ENCODE measurements around the gene CORO2A. TPM values are rescaled to one million over a fixed set of nuclear protein-coding genes. Genes with fewer than 3 reads are reported as not detected.

The CORO2A gene
- 3.7 TPM for total RNA-seq

GRCh38 chr9:98192503-98193335, at the start of gene CORO2A:
CORO2A (minus strand) TSS chr9:98192637; CDS start chr9:98157660, 34,977 bp downstream.
- peak; percentile 90 for ATAC-seq
- peak; percentile 87 for DNase-seq (ENCODE audit: low spot score)

- ATAC-seq (no peak), DNase-seq (ENCODE audit: low spot score) (no peak)
Measured at GRCh38 chr9:98241357-98242300, 49.2 kb upstream of the CORO2A start.

GRCh38 chr9:98240475-98240874, 48.0 kb upstream of the CORO2A start:
- ATAC-seq (no peak), DNase-seq (ENCODE audit: low spot score) (peak; percentile 16)

- ATAC-seq: peak; percentile 56
- no peak for DNase-seq (ENCODE audit: low spot score)
Measured at GRCh38 chr9:98236901-98237487, 44.6 kb upstream of the CORO2A start.

- no peak for DNase-seq (ENCODE audit: low spot score)
- ATAC-seq: no peak
Measured at GRCh38 chr9:98235126-98235525, 42.7 kb upstream of the CORO2A start.

- ATAC-seq (peak; percentile 57), DNase-seq (ENCODE audit: low spot score) (no peak)
Measured at GRCh38 chr9:98234245-98234825, 41.9 kb upstream of the CORO2A start.

- ATAC-seq: no peak
- DNase-seq (ENCODE audit: low spot score): no peak
Measured at GRCh38 chr9:98232926-98233325, 40.5 kb upstream of the CORO2A start.

GRCh38 chr9:98231770-98232478, 39.5 kb upstream of the CORO2A start:
- ATAC-seq: no peak
- DNase-seq (ENCODE audit: low spot score): no peak

GRCh38 chr9:98230789-98231188, 38.4 kb upstream of the CORO2A start:
- ATAC-seq (no peak), DNase-seq (ENCODE audit: low spot score) (no peak)

- peak; percentile 17 for ATAC-seq
- no peak for DNase-seq (ENCODE audit: low spot score)
Measured at GRCh38 chr9:98230304-98230703, 37.9 kb upstream of the CORO2A start.

- no peak for DNase-seq (ENCODE audit: low spot score)
- no peak for ATAC-seq
Measured at GRCh38 chr9:98229620-98230019, 37.2 kb upstream of the CORO2A start.

GRCh38 chr9:98229090-98229395, 36.6 kb upstream of the CORO2A start:
- ATAC-seq (no peak), DNase-seq (ENCODE audit: low spot score) (no peak)

GRCh38 chr9:98228392-98229089, 36.1 kb upstream of the CORO2A start:
- ATAC-seq (peak; percentile 68), DNase-seq (ENCODE audit: low spot score) (peak; percentile 85)

- DNase-seq (ENCODE audit: low spot score): peak; percentile 67
Measured at GRCh38 chr9:98227883-98228282, 35.4 kb upstream of the CORO2A start.

GRCh38 chr9:98226957-98227356, 34.5 kb upstream of the CORO2A start:
- no peak for ATAC-seq
- DNase-seq (ENCODE audit: low spot score): no peak

More at GRCh38 chr9:98227883-98228282, 35.4 kb upstream of the CORO2A start:
- peak; percentile 45 for ATAC-seq

GRCh38 chr9:98226516-98226915, 34.1 kb upstream of the CORO2A start:
- DNase-seq (ENCODE audit: low spot score) (no peak), ATAC-seq (peak; percentile 36)

GRCh38 chr9:98225015-98225442, 32.6 kb upstream of the CORO2A start:
- ATAC-seq: peak; percentile 52
- peak; percentile 75 for DNase-seq (ENCODE audit: low spot score)

- ATAC-seq: no peak
- DNase-seq (ENCODE audit: low spot score): no peak
Measured at GRCh38 chr9:98222885-98223691, 30.7 kb upstream of the CORO2A start.

- DNase-seq (ENCODE audit: low spot score) (no peak), ATAC-seq (no peak)
Measured at GRCh38 chr9:98220911-98221310, 28.5 kb upstream of the CORO2A start.

Data from left lobe of liver (tissue), 2 donors.